GM19099 (cell line): ENCODE data around the gene NPAS2.

Experiments used
- POLR2A ChIP-seq: IDR thresholded peaks from 3 replicates; pipeline ENCODE4 v1.6.1; 2011; ENCODE audit warnings: low read depth; ENCODE audit not compliant: insufficient read length; ENCODE audit errors: extremely low read depth

NPAS2 gene

DNA sequence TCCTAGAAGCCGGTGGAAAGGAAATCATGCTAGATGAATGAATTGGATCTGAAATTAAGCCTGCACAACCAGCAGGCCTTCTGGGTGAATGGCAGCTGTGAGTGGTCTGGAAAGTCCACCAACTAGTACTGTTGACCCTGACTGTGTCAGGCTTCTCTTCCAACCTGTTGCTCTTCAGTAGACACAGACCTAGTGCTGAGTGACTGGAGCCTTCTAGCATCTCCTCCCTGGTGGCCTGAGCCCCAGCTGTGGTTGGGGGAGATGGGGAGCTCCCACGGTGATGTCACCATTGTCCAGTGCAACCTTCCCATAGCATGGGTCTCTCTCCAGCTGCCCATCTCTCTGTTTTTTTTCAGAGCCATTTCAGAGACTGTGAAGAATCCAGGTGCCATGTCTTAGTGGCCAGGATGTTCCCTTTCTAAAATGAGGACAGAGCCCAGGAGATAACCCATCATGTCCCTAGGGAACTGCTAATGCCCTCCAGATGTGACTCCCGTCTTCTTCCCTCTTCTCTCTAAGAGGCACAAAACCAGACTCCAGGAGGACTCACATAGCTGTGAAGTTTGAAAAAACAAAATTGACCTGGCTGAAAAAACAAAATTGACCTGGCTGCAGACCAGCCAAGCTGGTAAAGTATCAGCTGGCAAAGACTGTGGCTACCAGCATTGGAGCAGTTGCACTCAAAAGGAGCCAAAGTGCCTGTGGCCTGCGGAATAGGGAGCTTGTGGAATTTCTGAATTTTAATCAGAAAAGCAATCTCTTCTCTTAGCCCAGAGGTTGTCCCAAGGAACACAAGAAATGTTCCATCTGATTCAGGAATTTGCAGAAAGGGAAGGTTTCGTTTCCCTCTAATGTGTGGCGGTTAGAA, 114.8 kb downstream of the NPAS2 start:
- no peak for TF ChIP-seq POLR2A

- no peak for TF ChIP-seq POLR2A
Measured at GRCh38 chr2:100935372-100935752, 115.4 kb downstream of the NPAS2 start.

DNA sequence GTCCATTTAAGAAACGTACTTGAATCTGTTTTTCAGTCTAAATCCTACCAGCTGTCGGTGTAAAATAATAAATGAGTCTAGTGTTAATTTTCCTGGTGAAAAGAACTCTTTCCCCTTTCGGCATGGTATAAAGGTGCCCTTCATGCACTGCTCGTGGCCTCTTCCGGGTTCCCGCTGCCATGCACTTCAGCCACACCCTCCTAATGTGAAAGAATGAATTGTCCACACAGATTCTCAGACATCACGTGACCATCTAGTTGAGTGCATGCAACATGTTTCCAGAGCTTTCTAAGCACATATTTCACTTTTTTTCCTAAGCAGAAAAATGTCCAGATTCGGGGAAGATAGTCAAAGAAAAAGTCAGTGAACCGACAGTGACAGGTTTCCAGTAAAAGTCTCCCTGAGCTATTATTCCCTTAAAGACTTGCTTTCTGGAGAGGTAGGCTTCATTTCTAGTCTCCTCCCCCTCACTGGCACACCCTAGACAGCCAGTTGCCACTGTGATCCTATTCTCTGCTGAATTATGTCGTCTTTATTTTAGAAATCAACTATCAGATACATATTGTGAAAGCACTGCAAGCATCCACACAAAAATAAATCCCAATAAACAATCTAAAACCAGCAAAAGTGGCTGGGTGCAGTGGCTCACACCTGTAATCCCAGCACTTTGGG, 116.3 kb downstream of the NPAS2 start:
- no peak for TF ChIP-seq POLR2A

GRCh38 chr2:100936972-100937542, 117.1 kb downstream of the NPAS2 start:
- TF ChIP-seq POLR2A, result no peak

DNA sequence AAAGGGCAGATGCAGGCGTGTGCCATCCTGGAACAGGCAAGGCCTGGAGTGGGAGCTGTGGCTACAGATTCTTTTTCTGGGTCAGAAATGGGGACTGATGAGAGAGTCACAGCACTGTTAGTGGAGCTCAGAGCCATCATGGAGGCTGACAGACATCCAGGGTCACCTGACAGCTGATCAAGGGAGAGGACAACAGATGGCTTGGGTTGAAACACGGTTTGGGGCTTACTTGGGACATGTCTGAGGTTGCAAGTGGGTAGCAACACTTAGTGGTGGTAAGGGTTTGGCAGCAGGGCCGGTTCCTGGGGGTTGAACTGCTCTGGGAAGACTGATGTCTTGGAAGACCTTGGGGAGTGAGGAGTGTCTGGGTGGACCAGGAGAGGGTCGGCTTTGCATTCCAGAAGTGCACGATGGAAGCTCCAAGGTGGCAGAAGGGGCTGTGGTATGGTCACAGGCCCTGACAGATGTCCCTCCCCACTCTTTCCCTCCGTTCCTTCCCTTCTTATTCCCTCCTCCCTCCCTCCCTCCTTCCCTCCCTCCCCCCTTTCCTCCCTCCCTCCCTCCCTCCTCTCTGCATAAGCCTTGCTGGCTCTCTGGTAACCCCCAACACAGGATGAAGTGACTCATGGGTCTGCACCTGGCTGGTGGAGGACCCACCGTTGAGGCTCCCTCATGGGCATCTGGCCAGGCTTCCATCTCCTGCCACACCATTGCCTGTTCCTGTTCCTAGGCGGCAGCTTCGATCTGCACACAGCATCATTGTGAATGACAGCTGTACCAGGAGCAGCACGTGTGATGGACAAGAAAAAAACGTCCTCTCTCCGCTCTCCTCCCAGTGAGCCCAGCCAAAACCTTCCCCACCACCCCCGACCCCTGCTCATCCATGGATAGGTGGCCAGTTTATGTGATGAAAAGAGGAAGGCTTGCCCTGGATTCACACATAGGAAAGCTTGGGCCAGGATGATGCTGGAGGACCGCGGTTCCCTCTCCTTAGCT, 118.4 kb downstream of the NPAS2 start:
- no peak for TF ChIP-seq POLR2A

GRCh38 chr2:100939445-100939844, 119.5 kb downstream of the NPAS2 start:
- TF ChIP-seq POLR2A, result no peak

GRCh38 chr2:100940240-100940639, 120.3 kb downstream of the NPAS2 start:
- no peak for TF ChIP-seq POLR2A

GRCh38 chr2:100940766-100941645, 121.1 kb downstream of the NPAS2 start:
- no peak for TF ChIP-seq POLR2A

DNA sequence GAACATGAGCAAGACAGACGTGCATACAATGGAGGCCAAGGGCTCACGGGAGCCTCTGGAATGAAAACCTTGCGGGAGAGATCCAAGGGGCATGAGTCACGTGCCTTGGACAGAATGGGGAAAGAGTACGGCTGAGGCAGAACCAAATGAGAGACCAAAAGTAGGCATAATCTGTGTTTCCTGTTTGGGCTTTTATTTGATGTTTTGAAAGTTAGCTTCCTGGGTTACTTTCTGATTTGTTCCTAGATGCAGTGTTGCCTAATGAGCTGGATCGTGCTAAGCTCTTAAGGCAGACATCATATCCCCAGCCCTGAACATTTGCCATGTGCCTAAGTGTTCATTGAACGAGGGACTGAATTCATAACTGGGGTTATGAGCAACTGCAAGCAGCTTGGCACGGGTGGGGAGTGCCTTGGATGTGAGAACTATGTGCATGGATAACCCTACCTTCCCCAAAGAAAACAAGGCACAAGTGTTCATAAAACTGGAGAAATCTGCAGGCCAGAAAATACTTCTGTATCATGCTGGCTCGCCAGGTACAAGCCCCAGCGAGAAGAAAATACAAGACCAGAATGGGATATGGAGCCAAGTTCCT, 121.8 kb downstream of the NPAS2 start:
- TF ChIP-seq POLR2A, result no peak

GRCh38 chr2:100944617-100945432, 124.9 kb downstream of the NPAS2 start:
- TF ChIP-seq POLR2A, result no peak

DNA sequence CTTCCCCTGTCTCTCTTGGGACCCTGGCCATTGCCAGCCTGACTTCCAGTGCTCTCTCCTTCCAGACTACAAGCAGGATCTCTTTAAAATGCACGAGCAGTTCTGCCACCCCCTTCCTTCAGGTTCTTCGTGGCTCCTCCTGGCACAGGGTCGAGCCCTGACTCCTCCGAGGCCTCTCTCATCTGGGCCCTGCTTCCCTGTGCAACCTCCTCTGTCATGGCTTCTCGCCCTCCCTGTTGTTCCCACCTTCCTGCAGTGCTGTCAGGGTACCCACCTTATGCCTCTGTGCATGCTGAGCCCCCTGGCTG, 125.4 kb downstream of the NPAS2 start:
- TF ChIP-seq POLR2A, result no peak

- no peak for TF ChIP-seq POLR2A
Measured at GRCh38 chr2:100945930-100946607, 126.1 kb downstream of the NPAS2 start.

DNA sequence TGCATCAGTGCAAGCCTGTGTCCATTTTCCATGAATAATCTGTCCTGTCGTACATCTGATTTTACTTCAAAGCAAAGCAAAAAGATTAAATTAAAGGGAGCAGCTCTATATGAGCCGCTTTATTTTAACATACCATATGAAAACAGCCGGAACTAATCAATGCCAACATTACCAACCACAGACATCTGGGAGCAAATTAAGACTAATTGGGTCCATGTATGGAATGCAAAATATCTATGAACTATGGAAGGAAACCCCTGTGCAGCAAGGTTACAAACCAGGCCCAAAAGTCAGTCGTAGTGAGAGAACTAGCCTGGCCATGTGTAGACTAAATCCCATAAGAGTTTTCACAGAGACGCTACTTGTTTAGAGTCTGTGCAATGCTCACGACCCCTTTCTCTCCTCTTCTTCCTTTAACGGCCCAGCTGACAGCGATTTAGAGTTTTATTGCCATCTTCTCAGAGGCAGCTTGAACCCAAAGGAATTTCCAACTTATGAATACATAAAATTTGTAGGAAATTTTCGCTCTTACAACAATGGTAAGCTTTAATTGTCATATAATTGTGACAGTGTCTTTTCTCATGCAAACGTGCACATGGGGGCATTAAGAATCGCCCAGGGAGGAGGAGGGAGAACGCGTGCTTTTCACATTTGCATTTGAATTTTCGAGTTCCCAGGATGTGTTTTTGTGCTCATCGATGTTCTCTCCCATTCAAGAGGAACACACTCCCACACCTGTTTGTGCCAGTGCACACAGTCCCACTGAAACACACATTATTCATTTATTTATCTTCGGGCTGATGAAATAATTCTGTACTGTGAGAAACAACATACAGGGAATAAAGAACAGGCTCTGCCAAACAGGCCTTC, 129.2 kb downstream of the NPAS2 start:
- no peak for TF ChIP-seq POLR2A
